Stimulated activated naive CD4-positive, alpha-beta T cell (primary cell): ENCODE results near the gene CRYBG1.

Experiments used
- DNase-seq, 6 experiments: peaks; one replicate each; lab custom pipeline; 2025; lab: John Stamatoyannopoulos, UW

Gene CRYBG1

GRCh38 chr6:106360410-106360988 is at the start of gene CRYBG1:
CRYBG1 (plus strand) TSS chr6:106360717; CDS start chr6:106360909, 192 bp downstream.
- DNase-seq: peak; percentile 34 to 74 (median 64)

DNA sequence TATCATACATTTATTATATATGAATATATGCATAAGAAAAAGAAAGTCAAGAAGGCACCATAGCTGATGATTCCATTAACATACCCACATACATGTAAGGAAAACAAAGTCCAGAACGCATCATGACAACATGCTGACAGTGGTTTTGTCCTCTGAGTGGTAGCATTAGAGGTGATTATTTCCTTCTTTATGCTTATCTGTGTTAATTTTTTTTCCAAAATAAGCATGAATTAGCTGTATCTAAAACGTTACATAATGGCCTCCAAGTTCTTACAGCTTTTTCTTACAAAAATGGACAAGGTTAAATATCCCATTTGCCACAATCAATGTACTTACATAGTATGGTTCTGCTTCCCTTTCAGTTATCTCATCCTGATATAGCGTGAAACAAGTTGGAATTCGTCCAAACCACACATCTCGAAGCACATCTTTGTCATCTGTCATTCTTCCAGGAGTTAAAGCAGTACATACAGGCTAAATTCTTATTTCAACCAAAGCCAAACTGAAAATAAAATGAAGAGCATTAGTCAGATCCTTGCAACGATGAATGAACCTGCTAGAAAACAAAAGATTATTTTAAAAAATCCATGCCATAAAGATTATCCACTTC is 44.6 kb upstream of the CRYBG1 start:
- no peak for DNase-seq

DNA sequence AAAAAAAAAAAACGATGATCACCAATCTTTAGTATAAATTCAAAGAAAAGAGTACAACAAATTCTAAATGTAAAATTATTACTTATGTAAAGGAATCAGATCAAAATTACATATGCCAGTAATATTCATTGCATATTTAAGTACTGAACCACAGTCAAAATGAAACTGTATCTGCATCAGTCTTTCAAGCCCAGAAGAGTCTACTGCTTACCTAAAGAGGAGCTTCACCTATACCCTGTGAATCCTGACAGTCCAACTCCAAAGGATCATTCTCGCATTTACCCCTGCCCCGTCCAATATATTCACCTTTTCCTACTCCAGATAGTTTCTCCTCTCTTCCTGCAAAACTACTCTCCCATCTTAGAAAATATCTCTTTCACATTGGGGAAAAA is 44.1 kb upstream of the CRYBG1 start:
- no peak for DNase-seq

DNA sequence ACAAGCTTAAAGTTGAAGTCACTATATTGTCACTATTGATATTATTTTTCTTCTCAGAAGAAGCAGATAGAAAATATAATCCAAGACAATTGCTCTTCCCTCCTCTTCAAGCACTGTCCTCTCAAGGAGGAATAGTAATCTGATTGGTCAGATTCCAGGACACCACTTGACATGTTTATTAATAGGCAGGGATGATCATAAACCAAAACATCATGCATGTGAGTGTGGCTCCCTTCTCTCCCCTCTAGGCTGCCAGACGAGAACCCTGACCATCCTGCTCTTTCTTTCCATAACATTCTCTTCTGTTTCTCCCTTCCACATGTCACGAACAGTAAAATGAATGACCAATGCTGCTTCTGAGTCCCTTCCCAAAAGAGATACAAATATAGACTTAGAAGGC is 42.5 kb upstream of the CRYBG1 start:
- no peak for DNase-seq

- no peak for DNase-seq
Observed at GRCh38 chr6:106318851-106319250, 41.7 kb upstream of the CRYBG1 start.

- DNase-seq: no peak
Observed at GRCh38 chr6:106321940-106322339, 38.6 kb upstream of the CRYBG1 start.

GRCh38 chr6:106324726-106325335 is 35.7 kb upstream of the CRYBG1 start:
- DNase-seq: no peak

DNA sequence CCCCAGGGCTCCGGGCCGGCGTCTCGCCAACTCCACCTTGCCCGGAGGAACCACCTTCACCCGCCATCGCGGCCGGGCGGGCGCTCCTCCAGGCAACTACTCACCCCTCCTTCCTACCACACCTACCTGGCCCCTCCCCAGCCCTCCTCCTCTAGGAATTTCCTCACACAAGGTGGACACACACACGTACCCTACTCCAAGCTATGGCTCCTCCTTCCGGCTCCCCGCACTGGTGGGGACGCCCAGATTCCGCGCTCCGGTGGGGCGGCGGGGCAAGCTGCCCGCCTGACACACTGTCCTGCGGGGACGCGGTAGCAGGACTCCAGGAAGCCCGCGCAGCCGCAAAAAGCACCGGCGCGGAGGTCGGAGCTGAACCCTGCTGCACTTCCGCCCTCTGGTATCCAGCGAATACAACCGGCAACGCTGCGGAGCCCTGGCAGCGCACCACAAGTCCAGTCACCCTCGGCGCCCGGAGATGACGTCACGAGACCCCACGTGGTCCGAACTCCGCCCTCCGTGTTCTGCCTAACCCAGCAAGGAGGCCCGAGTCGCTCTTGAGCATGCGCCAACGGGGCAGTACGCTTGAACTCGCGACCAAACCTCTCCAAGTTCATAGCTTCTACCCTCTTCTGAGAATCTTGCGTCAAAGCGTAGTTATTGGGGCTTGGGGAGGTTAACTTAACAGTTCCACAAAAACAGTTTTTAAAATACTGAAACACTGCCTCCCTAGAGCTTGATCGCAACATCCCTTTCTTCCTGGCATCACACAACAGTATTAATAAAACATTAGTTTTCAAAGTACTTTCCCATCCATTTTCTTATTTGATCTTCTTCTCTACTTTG is 35.0 kb upstream of the CRYBG1 start, which contains the start of gene ATG5:
ATG5 (minus strand) TSS at position 425 of the 843 bp plus-strand sequence. CDS start 9,552 bp downstream, outside the sequence.
- DNase-seq: peak; percentile 98 to 100 (median 98)

GRCh38 chr6:106334646-106335448 is 25.7 kb upstream of the CRYBG1 start:
- DNase-seq: peak; percentile 20 to 64 (median 31)

DNA sequence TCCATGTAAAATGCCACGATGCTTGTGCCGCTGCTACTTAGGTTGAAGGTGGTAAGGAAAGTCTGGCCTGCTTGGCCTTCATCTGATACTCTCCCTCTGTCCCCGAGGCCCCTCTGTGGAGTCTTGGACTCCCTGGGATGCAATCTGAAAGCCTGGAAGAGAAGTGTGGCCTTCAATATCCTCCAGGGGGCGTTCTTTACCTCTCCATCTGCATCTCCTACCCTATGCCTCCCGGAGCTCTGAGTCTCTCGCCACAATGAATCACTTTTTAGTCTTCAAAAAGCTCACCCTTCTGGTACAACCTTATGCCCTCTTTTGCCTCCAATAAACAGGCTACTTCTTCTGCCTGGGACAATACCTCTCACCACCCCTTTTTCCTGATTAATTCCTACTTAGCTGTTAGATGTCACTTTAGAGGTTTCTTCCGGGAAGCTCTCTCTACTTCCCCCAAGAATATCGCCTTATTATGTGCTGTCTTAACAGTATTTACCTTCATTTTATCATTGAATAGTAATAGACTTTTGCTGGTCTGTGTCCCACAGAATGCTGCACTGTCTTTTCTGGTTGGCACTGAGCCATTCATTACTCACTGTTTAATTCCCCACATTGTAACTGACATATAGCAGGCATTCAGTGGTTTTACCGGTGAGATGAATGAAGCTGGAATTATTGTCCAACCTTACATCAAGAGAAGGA is 21.0 kb upstream of the CRYBG1 start:
- peak in 5 of 6 experiments; percentile 8 to 37 (median 22) for DNase-seq

DNA sequence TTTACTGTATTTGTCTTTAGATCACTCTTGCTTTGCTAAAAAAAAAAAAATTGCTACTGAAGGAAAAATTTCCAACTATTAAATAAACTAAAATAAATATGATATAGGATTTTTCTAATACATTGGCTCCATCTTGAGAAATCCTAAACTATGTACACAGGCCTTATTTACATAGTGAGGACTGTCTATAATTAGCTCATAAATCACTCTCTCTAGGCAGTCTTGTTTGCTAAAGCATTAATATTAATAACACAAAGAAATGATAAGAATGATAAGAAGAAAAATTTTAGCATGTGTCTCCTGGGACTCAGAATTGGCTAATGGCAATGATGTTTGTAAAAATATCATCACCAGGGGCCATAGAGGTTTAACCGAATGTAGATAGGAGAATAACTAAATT is 13.3 kb upstream of the CRYBG1 start:
- no peak for DNase-seq

DNA sequence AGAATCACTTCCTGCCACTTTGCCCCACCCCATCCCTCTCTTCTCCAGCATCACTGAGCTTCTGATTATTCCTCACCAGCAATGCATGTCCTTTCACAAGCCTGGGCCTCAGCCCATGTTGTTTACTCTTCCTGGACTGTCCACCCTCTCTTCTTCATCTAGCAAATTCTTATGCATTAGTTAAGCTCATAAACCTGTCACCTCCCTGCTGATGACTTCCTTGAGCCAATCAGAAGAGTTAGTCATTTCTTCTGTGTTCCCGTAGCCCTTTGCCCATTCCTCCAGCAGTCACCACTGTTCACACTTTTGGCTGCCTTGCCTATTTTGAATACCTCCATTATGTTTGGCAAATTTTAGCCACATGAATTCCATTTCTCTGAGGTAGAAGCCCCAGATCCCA is 4.1 kb upstream of the CRYBG1 start:
- DNase-seq: no peak

GRCh38 chr6:106359959-106360409 is 533 bp upstream of the CRYBG1 start:
- DNase-seq: no peak

- DNase-seq: peak in 3 of 6 experiments; percentile 18 to 55 (median 18)
Observed at GRCh38 chr6:106360989-106361430, 493 bp downstream of the CRYBG1 start.

GRCh38 chr6:106363401-106364138 is 3.1 kb downstream of the CRYBG1 start:
- DNase-seq: no peak

GRCh38 chr6:106369739-106370138 is 9.2 kb downstream of the CRYBG1 start:
- no peak for DNase-seq

DNA sequence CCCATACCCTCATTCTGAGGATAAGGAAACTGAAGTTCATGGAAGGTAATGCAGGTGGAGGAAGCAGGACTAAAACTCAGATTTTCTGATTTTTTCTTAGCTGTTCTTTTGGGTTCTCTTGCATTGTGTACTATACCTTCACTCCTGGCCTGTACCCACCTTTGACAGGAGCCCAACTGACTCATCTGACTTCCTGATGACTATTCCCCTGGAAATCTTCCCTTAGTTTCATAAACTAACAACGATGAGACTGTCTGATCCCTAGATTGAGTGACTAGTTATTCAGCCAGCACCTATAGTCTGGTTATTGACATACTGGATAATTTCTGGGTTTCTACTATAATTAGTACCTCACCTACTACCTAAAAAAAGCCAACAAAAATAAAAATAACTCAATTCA is 10.1 kb downstream of the CRYBG1 start:
- no peak for DNase-seq

DNA sequence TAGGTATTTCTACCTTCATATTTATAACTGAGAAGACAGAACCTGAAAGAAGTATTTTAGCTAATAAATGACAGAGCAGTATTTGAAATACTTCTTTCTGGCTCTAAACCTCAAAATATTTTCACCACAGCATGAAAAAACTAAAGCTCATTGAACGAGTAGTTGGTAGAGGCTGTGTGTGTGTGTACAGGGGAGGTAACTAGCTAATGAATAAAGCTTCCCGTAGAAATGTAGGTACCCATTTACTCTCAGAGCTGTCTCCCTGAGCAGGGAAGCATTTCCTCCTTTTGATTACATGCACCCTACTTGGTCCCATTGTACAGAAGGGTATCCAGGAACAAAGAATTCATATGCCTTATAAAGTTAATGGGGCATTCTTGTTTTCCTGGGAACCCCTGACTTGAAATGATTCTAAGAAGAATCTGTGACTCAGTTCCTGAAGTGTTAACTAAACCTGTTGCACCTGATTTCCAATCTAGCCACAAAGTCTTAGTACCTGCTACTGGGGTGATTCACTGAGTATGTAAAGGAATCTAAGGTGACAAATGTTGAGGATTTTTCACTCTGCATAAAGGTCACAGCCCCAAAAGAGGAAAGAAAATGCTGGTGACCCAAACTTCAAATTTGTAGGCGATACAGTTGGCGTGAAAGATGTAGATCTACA is 12.5 kb downstream of the CRYBG1 start:
- DNase-seq: no peak

DNA sequence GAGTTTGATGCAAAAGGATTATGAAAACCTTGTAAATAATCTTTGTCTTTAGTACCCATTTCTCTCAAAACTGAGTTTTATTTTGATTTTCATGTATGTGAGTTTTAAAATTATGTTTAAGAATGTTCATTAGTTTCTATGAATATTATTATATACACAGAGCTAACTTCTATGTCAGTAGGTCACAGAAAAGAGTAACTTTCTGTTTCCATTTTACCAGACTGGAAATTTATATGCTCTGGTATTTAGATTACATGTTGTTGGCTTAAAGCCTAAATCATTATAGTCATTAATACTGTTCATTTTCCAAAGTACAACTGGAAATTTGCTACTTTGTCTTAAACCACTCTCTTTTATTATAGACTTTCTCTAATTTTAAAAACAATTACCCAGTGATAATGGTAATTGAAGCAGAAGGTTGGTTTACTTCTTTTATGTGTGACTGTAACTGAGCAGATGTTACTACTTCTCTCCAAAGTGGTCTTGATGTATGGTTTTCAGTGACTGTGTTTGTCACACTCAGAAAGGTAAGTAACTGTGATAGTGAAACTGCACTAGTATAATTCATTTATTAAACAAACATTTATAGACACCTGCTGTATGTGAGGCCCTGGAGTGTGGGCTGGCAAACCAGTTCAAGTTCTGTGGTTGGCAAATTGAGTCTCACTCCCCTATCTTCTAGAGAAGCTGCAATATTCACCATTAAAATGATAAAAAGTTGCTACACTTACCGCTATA is 13.2 kb downstream of the CRYBG1 start:
- DNase-seq: no peak
